CD14-positive monocyte (primary cell): ENCODE results near the gene CES2. TPM values are rescaled to one million over a fixed set of nuclear protein-coding genes. Genes with fewer than 3 reads are reported as not detected.

ENCODE experiments used
- DNase-seq, 3 donors: peaks; one replicate each; pipeline ENCODE4 v3.0.0-alpha.2; 2011 to 2022
- H2AFZ ChIP-seq: 2 replicates; pipeline ENCODE4 v1.6.0; 2012; ENCODE audit warnings: mild to moderate bottlenecking, low read depth, low read length, inconsistent platforms; ENCODE audit not compliant: insufficient read depth, poor library complexity, severe bottlenecking
- H3K27ac ChIP-seq, 2 donors: 1 replicate in 1 of 2; 2 replicates in 1 of 2; pipeline ENCODE4 v1.5.1; 2012 to 2013; ENCODE audit warnings: low read length in 2 of 2, control low read depth in 1 of 2, inconsistent platforms in 1 of 2, low read depth in 1 of 2, mild to moderate bottlenecking in 1 of 2
- H3K27me3 ChIP-seq, 2 donors: one replicate each; pipeline versions ENCODE4 v1.6.0 to v1.6.1; 2011 to 2013; ENCODE audit warnings: low read length in 2 of 2; ENCODE audit not compliant: control insufficient read depth in 2 of 2, insufficient read depth in 2 of 2
- H3K36me3 ChIP-seq, 2 donors: replicated peaks in 1 of 2; 1 replicate in 1 of 2; 2 replicates in 1 of 2; pipeline versions ENCODE4 v1.5.1 to v1.6.1; 2012 to 2013; ENCODE audit warnings: low read length in 2 of 2, control low read depth in 1 of 2, inconsistent platforms in 1 of 2, mild to moderate bottlenecking in 1 of 2; ENCODE audit not compliant: insufficient read depth in 2 of 2, control insufficient read depth in 1 of 2
- H3K4me1 ChIP-seq, 2 donors: 1 replicate in 1 of 2; 2 replicates in 1 of 2; pipeline versions ENCODE4 v1.5.1 to v1.6.1; 2012 to 2013; ENCODE audit warnings: low read length in 2 of 2, control low read depth in 1 of 2, inconsistent platforms in 1 of 2, mild to moderate bottlenecking in 1 of 2, moderate library complexity in 1 of 2; ENCODE audit not compliant: insufficient read depth in 2 of 2, control insufficient read depth in 1 of 2
- H3K4me2 ChIP-seq: replicated peaks from 2 replicates; pipeline ENCODE3; 2012; ENCODE audit warnings: low read length, moderate library complexity, mild to moderate bottlenecking; ENCODE audit not compliant: poor library complexity, severe bottlenecking; ENCODE audit errors: extremely low read depth
- H3K4me3 ChIP-seq, 3 experiments: fragments of 200-600 bp in 1 of 3; sonication (generic) in 1 of 3; replicated peaks in 1 of 3; 1 replicate in 2 of 3; 2 replicates in 1 of 3; pipeline ENCODE4 v1.5.1; 2011 to 2013; ENCODE audit warnings: low read length in 3 of 3, mild to moderate bottlenecking in 3 of 3, control low read depth in 2 of 3, low read depth in 2 of 3, inconsistent platforms in 1 of 3, moderate library complexity in 1 of 3
- H3K79me2 ChIP-seq: 2 replicates; pipeline ENCODE4 v1.6.0; 2012; ENCODE audit warnings: mild to moderate bottlenecking, control low read depth, inconsistent platforms, low read length, moderate library complexity; ENCODE audit not compliant: insufficient read depth
- H3K9ac ChIP-seq: 2 replicates; pipeline ENCODE4 v1.6.0; 2017; ENCODE audit warnings: low read length, mild to moderate bottlenecking; ENCODE audit not compliant: insufficient read depth, poor library complexity, severe bottlenecking
- H3K9me3 ChIP-seq, 2 donors: replicated peaks in 1 of 2; 1 replicate in 1 of 2; 2 replicates in 1 of 2; pipeline versions ENCODE4 v1.5.1 to v1.6.1; 2012 to 2013; ENCODE audit warnings: low read length in 2 of 2, control low read depth in 1 of 2; ENCODE audit not compliant: control insufficient read depth in 1 of 2, insufficient read depth in 1 of 2
- H4K20me1 ChIP-seq: 2 replicates; pipeline ENCODE4 v1.6.0; 2012; ENCODE audit warnings: mild to moderate bottlenecking, low read length, control low read depth, moderate library complexity; ENCODE audit not compliant: insufficient read depth
- H3K27ac Mint-ChIP-seq, 7 donors: one replicate each; pipeline ENCODE4 v1.8.0; 2020; ENCODE audit warnings: mild to moderate bottlenecking in 7 of 7, mixed read lengths in 7 of 7, moderate library complexity in 6 of 7, inconsistent platforms in 2 of 7
- H3K27me3 Mint-ChIP-seq, 3 donors: one replicate each; pipeline ENCODE4 v1.8.0; 2021 to 2022; ENCODE audit warnings: low read depth in 3 of 3, mild to moderate bottlenecking in 3 of 3, mixed read lengths in 3 of 3, moderate library complexity in 3 of 3, inconsistent platforms in 1 of 3
- H3K36me3 Mint-ChIP-seq, 2 donors: one replicate each; pipeline ENCODE4 v1.8.0; 2020; ENCODE audit warnings: mixed read lengths in 2 of 2, inconsistent platforms in 1 of 2, mild to moderate bottlenecking in 1 of 2
- H3K4me1 Mint-ChIP-seq: one replicate; pipeline ENCODE4 v1.8.0; 2020; ENCODE audit warnings: mild to moderate bottlenecking, mixed read lengths
- H3K4me3 Mint-ChIP-seq, 2 donors: one replicate each; pipeline ENCODE4 v1.8.0; 2020; ENCODE audit warnings: mild to moderate bottlenecking in 2 of 2, mixed read lengths in 2 of 2, moderate library complexity in 1 of 2
- H3K9me3 Mint-ChIP-seq, 7 donors: one replicate each; pipeline ENCODE4 v1.8.0; 2020 to 2022; ENCODE audit warnings: mixed read lengths in 7 of 7, mild to moderate bottlenecking in 6 of 7, moderate library complexity in 6 of 7, inconsistent platforms in 2 of 7
- WGBS: methylation state at CpG from one replicate; pipeline ENCODE4 v1.1.5; 2013; ENCODE audit warnings: missing lambda C conversion rate; ENCODE audit not compliant: insufficient coverage; 5-methylcytosine and 5-hydroxymethylcytosine counted together
- intact Hi-C, 2 donors: fragments of 100-400 bp; cut with micrococcal nuclease; formaldehyde crosslinking; loops; one replicate each; pipeline versions ENCODE4 v1.15.0 to v1.15.1; 2023
- polyA plus RNA-seq, 3 donors: library from polyadenylated mRNA; depleted of rRNA in 1 of 3; unstranded in 2 of 3; stranded (reverse) in 1 of 3; fragments of 300-500 nt in 2 of 3; fragments of >200 nt in 1 of 3; fragmentation: Illumina TruSeq in 2 of 3; gene quantifications; 1 replicate in 2 of 3; 2 replicates in 1 of 3; pipeline ENCODE4 v1.2.3, GENCODE V29; 2012 to 2021
- TF ChIP-seq, protein P1 (sequence below): fragments of 200-600 bp; IDR thresholded peaks from one replicate; pipeline ENCODE4 v1.8.0; 2022; ENCODE audit warnings: antibody characterized with exemption, mild to moderate bottlenecking

CES2 gene
- polyA plus RNA-seq, 3 donors: 14.0 to 29.0 (median 23.2) TPM

DNA sequence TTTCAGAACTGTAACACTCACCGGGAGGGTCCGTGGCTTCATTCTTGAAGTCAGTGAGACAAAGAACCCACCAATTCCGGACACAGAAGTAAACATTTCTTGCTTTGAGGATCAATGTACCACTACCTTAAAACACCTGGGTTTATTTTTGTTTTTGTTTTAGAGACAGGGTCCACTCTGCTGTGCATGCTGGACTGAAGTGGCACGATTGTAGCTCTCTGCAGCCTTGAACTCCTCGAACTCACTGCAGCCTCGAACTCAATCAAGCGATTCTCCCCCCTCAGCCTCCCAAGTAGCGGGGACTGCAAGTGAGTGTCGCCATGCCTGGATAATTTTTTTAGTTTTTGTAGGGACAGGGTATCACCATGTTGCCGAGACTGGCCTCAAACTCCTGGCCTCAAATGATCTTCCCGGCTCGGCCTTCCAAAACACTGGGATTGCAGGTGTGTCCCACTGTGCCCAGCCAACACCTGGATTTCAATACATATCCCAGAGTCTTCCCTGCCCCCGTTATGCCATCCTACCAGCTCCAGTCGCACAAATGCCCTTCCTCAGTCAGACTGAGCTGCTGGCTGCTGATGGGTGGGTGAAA, 40.1 kb downstream of the CES2 start:
- Histone ChIP-seq H3K4me2 (no peak overlapping the region), H3K27ac (no peak overlapping the region), H4K20me1 (no peaks in the 10 kb centered on the region), H3K9ac (no peak overlapping the region), H3K4me3 (no peak overlapping the region), H3K27me3 (peaks cover 0 to 6% of the 10 kb centered on the region in 2 donors), H3K79me2 (no peaks in the 10 kb centered on the region), H3K36me3 (no peaks in the 10 kb centered on the region), H3K9me3 (no peaks in the 10 kb centered on the region), H3K4me1 (no peaks in the 10 kb centered on the region), H2AFZ (no peak overlapping the region)
- H3K27ac Mint-ChIP-seq: no peak overlapping the region
- 100% methylated on average over 4 of the region's 14 CpGs for WGBS
- H3K4me1 Mint-ChIP-seq: peaks cover 7% of the 10 kb centered on the region
- intact Hi-C loops: no loop called here
- TF ChIP-seq, protein P1, sequence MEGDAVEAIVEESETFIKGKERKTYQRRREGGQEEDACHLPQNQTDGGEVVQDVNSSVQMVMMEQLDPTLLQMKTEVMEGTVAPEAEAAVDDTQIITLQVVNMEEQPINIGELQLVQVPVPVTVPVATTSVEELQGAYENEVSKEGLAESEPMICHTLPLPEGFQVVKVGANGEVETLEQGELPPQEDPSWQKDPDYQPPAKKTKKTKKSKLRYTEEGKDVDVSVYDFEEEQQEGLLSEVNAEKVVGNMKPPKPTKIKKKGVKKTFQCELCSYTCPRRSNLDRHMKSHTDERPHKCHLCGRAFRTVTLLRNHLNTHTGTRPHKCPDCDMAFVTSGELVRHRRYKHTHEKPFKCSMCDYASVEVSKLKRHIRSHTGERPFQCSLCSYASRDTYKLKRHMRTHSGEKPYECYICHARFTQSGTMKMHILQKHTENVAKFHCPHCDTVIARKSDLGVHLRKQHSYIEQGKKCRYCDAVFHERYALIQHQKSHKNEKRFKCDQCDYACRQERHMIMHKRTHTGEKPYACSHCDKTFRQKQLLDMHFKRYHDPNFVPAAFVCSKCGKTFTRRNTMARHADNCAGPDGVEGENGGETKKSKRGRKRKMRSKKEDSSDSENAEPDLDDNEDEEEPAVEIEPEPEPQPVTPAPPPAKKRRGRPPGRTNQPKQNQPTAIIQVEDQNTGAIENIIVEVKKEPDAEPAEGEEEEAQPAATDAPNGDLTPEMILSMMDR: no peak
- DNase-seq: no peak
- H3K4me3 Mint-ChIP-seq: peak overlapping the region in 1 of 2 donors; percentile 75
- peaks cover 15 to 31% (median 17%) of the 10 kb centered on the region in 3 donors for H3K27me3 Mint-ChIP-seq
- no peaks in the 10 kb centered on the region for H3K36me3 Mint-ChIP-seq
- H3K9me3 Mint-ChIP-seq: no peaks in the 10 kb centered on the region

DNA sequence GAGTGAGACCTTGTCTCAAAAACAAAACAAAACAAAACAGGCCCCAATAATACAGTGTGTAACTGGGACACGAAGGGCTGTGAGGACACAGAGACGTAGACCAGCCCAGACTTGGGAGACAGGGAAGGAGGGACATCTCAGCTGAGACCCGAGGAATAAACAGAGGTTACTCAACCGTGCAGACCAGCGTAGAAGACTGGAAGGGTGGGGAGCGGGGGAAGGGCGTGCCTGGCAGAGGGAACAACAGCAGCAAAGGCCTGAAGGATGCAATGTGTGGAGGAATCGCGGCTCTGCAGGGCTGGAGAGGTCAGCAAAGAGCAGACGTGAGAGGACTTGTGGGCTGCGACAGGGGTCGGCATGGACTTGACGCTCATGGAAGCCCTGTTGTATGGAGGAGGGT, 41.4 kb downstream of the CES2 start:
- Mint-ChIP-seq H3K9me3 (no peaks in the 10 kb centered on the region), H3K4me1 (peaks cover 7% of the 10 kb centered on the region), H3K4me3 (no peak overlapping the region), H3K27ac (no peak overlapping the region), H3K27me3 (peaks cover 17 to 31% (median 20%) of the 10 kb centered on the region in 3 donors), H3K36me3 (no peaks in the 10 kb centered on the region)
- Histone ChIP-seq H3K4me1 (no peaks in the 10 kb centered on the region), H3K4me3 (no peak overlapping the region), H4K20me1 (no peaks in the 10 kb centered on the region), H3K4me2 (no peak overlapping the region), H2AFZ (no peak overlapping the region), H3K36me3 (no peaks in the 10 kb centered on the region), H3K79me2 (no peaks in the 10 kb centered on the region), H3K27me3 (peaks cover 0 to 6% of the 10 kb centered on the region in 2 donors), H3K27ac (no peak overlapping the region), H3K9me3 (no peaks in the 10 kb centered on the region), H3K9ac (no peak overlapping the region)
- WGBS: 54% methylated on average over 13 of the region's 13 CpGs
- intact Hi-C loops: loop anchor here (2.0 kb wide), 1 partner anchor 178 kb away; no protein-coding TSS in a partner anchor
- TF ChIP-seq, protein P1: no peak
- DNase-seq: no peak
